Suprapubic skin (tissue), 4 donors: ENCODE measurements around the gene NR2C1. TPM values are rescaled to one million over a fixed set of nuclear protein-coding genes. Genes with fewer than 3 reads are reported as not detected.

ENCODE experiments used
- DNase-seq, 2 donors: peaks; one replicate each; pipeline ENCODE4 v3.0.0-alpha.2; 2019; ENCODE audit warnings: low spot score in 2 of 2
- H3K27ac ChIP-seq: fragments of 200-600 bp; sonication (generic); one replicate; pipeline ENCODE4 v1.5.1; 2019
- H3K27me3 ChIP-seq: fragments of 200-600 bp; sonication (generic); one replicate; pipeline ENCODE4 v1.5.1; 2019
- H3K36me3 ChIP-seq: fragments of 200-600 bp; sonication (generic); one replicate; pipeline ENCODE4 v1.5.1; 2019
- H3K4me1 ChIP-seq: fragments of 200-600 bp; sonication (generic); one replicate; pipeline ENCODE4 v1.5.1; 2019
- H3K4me3 ChIP-seq: fragments of 200-600 bp; sonication (generic); one replicate; pipeline ENCODE4 v1.5.1; 2019; ENCODE audit warnings: mild to moderate bottlenecking
- H3K9me3 ChIP-seq: fragments of 200-600 bp; sonication (generic); one replicate; pipeline ENCODE4 v1.5.1; 2019
- CTCF ChIP-seq, 2 donors: fragments of 200-600 bp in 1 of 2; fragments of 450-650 bp in 1 of 2; sonication (generic) in 1 of 2; IDR thresholded peaks; one replicate each; pipeline ENCODE4 v1.5.1; 2016 to 2019; ENCODE audit warnings: antibody characterized with exemption in 2 of 2, mild to moderate bottlenecking in 1 of 2, moderate library complexity in 1 of 2
- EP300 ChIP-seq: sonication (generic); formaldehyde crosslinking; IDR thresholded peaks from one replicate; pipeline ENCODE4 v1.6.1; 2017; ENCODE audit warnings: antibody characterized with exemption
- POLR2A ChIP-seq, 2 donors: fragments of 450-650 bp; IDR thresholded peaks; one replicate each; pipeline ENCODE4 v1.6.1; 2017; ENCODE audit warnings: antibody characterized with exemption in 2 of 2, mild to moderate bottlenecking in 2 of 2, moderate library complexity in 2 of 2
- POLR2AphosphoS5 ChIP-seq, 3 donors: sonication (generic); formaldehyde crosslinking; IDR thresholded peaks; one replicate each; pipeline ENCODE4 v1.6.1; 2017; ENCODE audit warnings: antibody characterized with exemption in 3 of 3
- WGBS: methylation state at CpG from one replicate; pipeline ENCODE4 v1.1.5; 2018; 5-methylcytosine and 5-hydroxymethylcytosine counted together
- total RNA-seq, 4 donors: library from RNA; depleted of rRNA; stranded (reverse); fragments of >200 nt; gene quantifications; one replicate each; pipeline ENCODE4 v1.1.0, GENCODE V29; 2016

The NR2C1 gene
- total RNA-seq, 4 donors from 2014 or later, result 24.1 to 81.1 (median 29.4) TPM

- 97% methylated on average over 1 of the region's 1 CpG for WGBS
- H3K4me1 ChIP-seq, result no peaks in the 10 kb centered on the region
- no peaks in the 10 kb centered on the region for H3K9me3 ChIP-seq
- TF ChIP-seq EP300, result no peak
- no peak overlapping the region for H3K4me3 ChIP-seq
- no peak overlapping the region for H3K27ac ChIP-seq
- H3K36me3 ChIP-seq, result peaks cover 51% of the 10 kb centered on the region
- no peaks in the 10 kb centered on the region for H3K27me3 ChIP-seq
- no peak for DNase-seq
Observed at GRCh38 chr12:95034750-95035149, 38.7 kb downstream of the NR2C1 start.

- H3K4me1 ChIP-seq, result no peaks in the 10 kb centered on the region
- peaks cover 42% of the 10 kb centered on the region for H3K36me3 ChIP-seq
- H3K9me3 ChIP-seq, result no peaks in the 10 kb centered on the region
- WGBS, result 92% methylated on average over 2 of the region's 2 CpGs
- no peak overlapping the region for H3K4me3 ChIP-seq
- no peaks in the 10 kb centered on the region for H3K27me3 ChIP-seq
- TF ChIP-seq CTCF (IDR thresholded peaks at IDR 0.05) (no peak), POLR2AphosphoS5 (IDR thresholded peaks at IDR 0.05) (no peak), EP300 (no peak), POLR2A (IDR thresholded peaks at IDR 0.05) (no peak)
- DNase-seq, result no peak
- H3K27ac ChIP-seq, result no peak overlapping the region
Observed at GRCh38 chr12:95022477-95022876, 50.9 kb downstream of the NR2C1 start.

- no peak for DNase-seq
- 48% methylated on average over 1 of the region's 1 CpG for WGBS
Observed at GRCh38 chr12:95017482-95017881, 55.9 kb downstream of the NR2C1 start.

GRCh38 chr12:95016120-95016519 is 57.3 kb downstream of the NR2C1 start:
- WGBS, result 98% methylated on average over 2 of the region's 2 CpGs
- Histone ChIP-seq H3K4me3 (no peak overlapping the region), H3K4me1 (no peaks in the 10 kb centered on the region), H3K36me3 (no peaks in the 10 kb centered on the region), H3K27ac (no peak overlapping the region), H3K27me3 (no peaks in the 10 kb centered on the region), H3K9me3 (no peaks in the 10 kb centered on the region)
- DNase-seq, result no peak
- TF ChIP-seq CTCF (IDR thresholded peaks at IDR 0.05), result no peak
- no peak for TF ChIP-seq EP300
- TF ChIP-seq POLR2A (IDR thresholded peaks at IDR 0.05), result no peak
- TF ChIP-seq POLR2AphosphoS5 (IDR thresholded peaks at IDR 0.05), result no peak

More at GRCh38 chr12:95017482-95017881, 55.9 kb downstream of the NR2C1 start:
- Histone ChIP-seq H3K9me3 (no peaks in the 10 kb centered on the region), H3K4me3 (no peak overlapping the region), H3K27me3 (no peaks in the 10 kb centered on the region), H3K27ac (no peak overlapping the region), H3K4me1 (no peaks in the 10 kb centered on the region), H3K36me3 (peaks cover 7% of the 10 kb centered on the region)
- TF ChIP-seq EP300 (no peak), CTCF (IDR thresholded peaks at IDR 0.05) (no peak), POLR2AphosphoS5 (IDR thresholded peaks at IDR 0.05) (no peak), POLR2A (IDR thresholded peaks at IDR 0.05) (no peak)

GRCh38 chr12:95014554-95014953 is 58.9 kb downstream of the NR2C1 start:
- Histone ChIP-seq H3K36me3 (no peaks in the 10 kb centered on the region), H3K4me1 (no peaks in the 10 kb centered on the region), H3K4me3 (no peak overlapping the region), H3K27ac (no peak overlapping the region), H3K9me3 (no peaks in the 10 kb centered on the region), H3K27me3 (no peaks in the 10 kb centered on the region)
- DNase-seq, result no peak
- TF ChIP-seq CTCF (IDR thresholded peaks at IDR 0.05) (no peak), POLR2AphosphoS5 (IDR thresholded peaks at IDR 0.05) (no peak), POLR2A (IDR thresholded peaks at IDR 0.05) (no peak), EP300 (no peak)

- no peaks in the 10 kb centered on the region for H3K27me3 ChIP-seq
- 88% methylated on average over 4 of the region's 4 CpGs for WGBS
Observed at GRCh38 chr12:95006206-95006605, 67.2 kb downstream of the NR2C1 start.

More at GRCh38 chr12:95006206-95006605, 67.2 kb downstream of the NR2C1 start:
- H3K4me1 ChIP-seq, result peaks cover 12% of the 10 kb centered on the region
- H3K9me3 ChIP-seq, result peaks cover 11% of the 10 kb centered on the region
- no peak for DNase-seq
- H3K27ac ChIP-seq, result no peak overlapping the region
- peaks cover 4% of the 10 kb centered on the region for H3K36me3 ChIP-seq
- TF ChIP-seq CTCF (IDR thresholded peaks at IDR 0.05), result no peak
- no peak for TF ChIP-seq POLR2A (IDR thresholded peaks at IDR 0.05)
- no peak for TF ChIP-seq POLR2AphosphoS5 (IDR thresholded peaks at IDR 0.05)
- TF ChIP-seq EP300, result no peak
- H3K4me3 ChIP-seq, result no peak overlapping the region
